ENCODE results near the gene ABHD14A.

The ABHD14A gene

GRCh38 chr3:51994530-51994929 lies 19.7 kb downstream of the ABHD14A start:
- no peak for DNase-seq (ENCODE audit: low read depth, low spot score)

GRCh38 chr3:51995346-51996163 lies 20.7 kb downstream of the ABHD14A start, which contains the start of gene RPL29:
Gene RPL29, minus strand, starts transcription at chr3:51995895. Its CDS starts 434 bp downstream, at chr3:51995461.
- no peak for DNase-seq (ENCODE audit: low read depth, low spot score)

- no peak for DNase-seq (ENCODE audit: low read depth, low spot score)
These were observed 22.3 kb downstream of the ABHD14A start for GRCh38 chr3:51997172-51997571.

GRCh38 chr3:51997935-51998596 lies 23.2 kb downstream of the ABHD14A start:
- DNase-seq (ENCODE audit: low read depth, low spot score): no peak

GRCh38 chr3:51998774-51999173 lies 23.9 kb downstream of the ABHD14A start:
- DNase-seq (ENCODE audit: low read depth, low spot score): no peak

GRCh38 chr3:51999846-52000245 lies 25.0 kb downstream of the ABHD14A start:
- no peak for DNase-seq (ENCODE audit: low read depth, low spot score)

- DNase-seq (ENCODE audit: low read depth, low spot score): no peak
These were observed 26.6 kb downstream of the ABHD14A start for GRCh38 chr3:52001443-52001974.

GRCh38 chr3:52002748-52003147 lies 27.9 kb downstream of the ABHD14A start:
- DNase-seq (ENCODE audit: low read depth, low spot score): no peak

- no peak for DNase-seq (ENCODE audit: low read depth, low spot score)
These were observed 29.4 kb downstream of the ABHD14A start for GRCh38 chr3:52004163-52004787.

- no peak for DNase-seq (ENCODE audit: low read depth, low spot score)
These were observed 30.1 kb downstream of the ABHD14A start for GRCh38 chr3:52004906-52005395.

- DNase-seq (ENCODE audit: low read depth, low spot score): no peak
These were observed 30.7 kb downstream of the ABHD14A start for GRCh38 chr3:52005571-52005986.

GRCh38 chr3:52006017-52006819 lies 31.4 kb downstream of the ABHD14A start:
- DNase-seq (ENCODE audit: low read depth, low spot score): no peak

- no peak for DNase-seq (ENCODE audit: low read depth, low spot score)
These were observed 31.9 kb downstream of the ABHD14A start for GRCh38 chr3:52006820-52007133.

- no peak for DNase-seq (ENCODE audit: low read depth, low spot score)
These were observed 32.4 kb downstream of the ABHD14A start for GRCh38 chr3:52007291-52007690.

GRCh38 chr3:52010431-52010830 lies 35.6 kb downstream of the ABHD14A start:
- no peak for DNase-seq (ENCODE audit: low read depth, low spot score)

- no peak for DNase-seq (ENCODE audit: low read depth, low spot score)
These were observed 37.8 kb downstream of the ABHD14A start for GRCh38 chr3:52012699-52013098.

- no peak for DNase-seq (ENCODE audit: low read depth, low spot score)
These were observed 39.1 kb downstream of the ABHD14A start for GRCh38 chr3:52013802-52014598.

- peak; percentile 38 for DNase-seq (ENCODE audit: low read depth, low spot score)
These were observed 39.7 kb downstream of the ABHD14A start for GRCh38 chr3:52014613-52015012.

GRCh38 chr3:52015438-52016228 lies 40.8 kb downstream of the ABHD14A start:
- DNase-seq (ENCODE audit: low read depth, low spot score): no peak

GRCh38 chr3:52017586-52017985 lies 42.7 kb downstream of the ABHD14A start:
- no peak for DNase-seq (ENCODE audit: low read depth, low spot score)
